ENCODE measurements around the gene SLC12A5. TPM values are rescaled to one million over a fixed set of nuclear protein-coding genes. Genes with fewer than 3 reads are reported as not detected.

SLC12A5 gene
- total RNA-seq, 4 donors from 2014 or later: not detected

DNA sequence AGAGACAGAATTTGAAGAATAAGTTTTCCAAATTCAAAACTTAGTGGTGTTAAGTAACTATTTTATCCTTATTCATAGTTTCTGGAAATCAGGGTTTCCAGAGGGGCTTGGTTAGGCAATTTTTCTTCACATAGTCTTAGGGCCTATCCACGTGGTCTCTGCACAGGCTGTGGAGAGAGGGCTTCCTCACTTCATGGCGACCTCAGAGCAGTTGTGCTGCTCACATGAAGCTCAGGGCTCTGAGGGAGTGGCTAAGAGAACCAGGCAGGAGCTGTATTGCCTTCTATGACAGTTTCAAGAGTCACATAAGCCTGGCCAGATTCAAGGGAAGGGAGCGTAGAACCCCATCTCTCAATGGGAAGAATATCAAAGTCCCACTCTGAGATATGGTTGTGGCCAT, 75.2 kb downstream of the SLC12A5 start:
- H3K27ac ChIP-seq: no peak overlapping the region
- no peaks in the 10 kb centered on the region for H3K4me1 ChIP-seq
- H3K9me3 ChIP-seq: no peaks in the 10 kb centered on the region
- TF ChIP-seq POLR2A (IDR thresholded peaks at IDR 0.05): no peak
- TF ChIP-seq, protein P1, sequence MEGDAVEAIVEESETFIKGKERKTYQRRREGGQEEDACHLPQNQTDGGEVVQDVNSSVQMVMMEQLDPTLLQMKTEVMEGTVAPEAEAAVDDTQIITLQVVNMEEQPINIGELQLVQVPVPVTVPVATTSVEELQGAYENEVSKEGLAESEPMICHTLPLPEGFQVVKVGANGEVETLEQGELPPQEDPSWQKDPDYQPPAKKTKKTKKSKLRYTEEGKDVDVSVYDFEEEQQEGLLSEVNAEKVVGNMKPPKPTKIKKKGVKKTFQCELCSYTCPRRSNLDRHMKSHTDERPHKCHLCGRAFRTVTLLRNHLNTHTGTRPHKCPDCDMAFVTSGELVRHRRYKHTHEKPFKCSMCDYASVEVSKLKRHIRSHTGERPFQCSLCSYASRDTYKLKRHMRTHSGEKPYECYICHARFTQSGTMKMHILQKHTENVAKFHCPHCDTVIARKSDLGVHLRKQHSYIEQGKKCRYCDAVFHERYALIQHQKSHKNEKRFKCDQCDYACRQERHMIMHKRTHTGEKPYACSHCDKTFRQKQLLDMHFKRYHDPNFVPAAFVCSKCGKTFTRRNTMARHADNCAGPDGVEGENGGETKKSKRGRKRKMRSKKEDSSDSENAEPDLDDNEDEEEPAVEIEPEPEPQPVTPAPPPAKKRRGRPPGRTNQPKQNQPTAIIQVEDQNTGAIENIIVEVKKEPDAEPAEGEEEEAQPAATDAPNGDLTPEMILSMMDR (IDR thresholded peaks at IDR 0.05 in 4 of 5, conservative IDR thresholded peaks at IDR 0.05 in 1 of 5): no peak
- in situ Hi-C loops (cut with MboI; ENCODE audit: low sequenced_read_pairs in 4 of 4): no loop called here
- no peaks in the 10 kb centered on the region for H3K36me3 ChIP-seq
- no peak for DNase-seq
- peaks cover 24 to 56% (median 43%) of the 10 kb centered on the region in 3 donors for H3K27me3 ChIP-seq
- intact Hi-C loops (cut with DNase I; ENCODE audit: low total_unique reads): no loop called here
- no peak overlapping the region for H3K4me3 ChIP-seq
- ATAC-seq: no peak

DNA sequence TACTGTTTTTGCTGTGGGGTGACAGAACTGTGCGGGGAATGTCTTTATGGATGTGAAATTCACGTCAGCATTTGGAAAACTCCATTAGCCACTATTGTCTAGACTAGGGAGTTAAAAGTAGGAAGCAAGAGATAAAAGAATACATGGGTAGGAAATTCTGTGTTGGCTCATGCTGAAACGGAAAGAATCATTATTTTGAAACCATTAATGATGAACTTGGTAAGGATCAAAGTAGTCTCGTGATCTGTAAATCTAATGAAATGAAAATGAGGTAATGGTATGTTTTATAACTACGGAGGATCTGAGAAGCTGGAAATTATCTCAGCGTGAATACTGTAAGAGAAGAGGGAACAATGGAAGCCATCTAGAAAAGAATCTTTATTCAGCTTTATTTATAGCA, 78.0 kb downstream of the SLC12A5 start:
- DNase-seq (no peak), ATAC-seq (no peak)
- Histone ChIP-seq H3K9me3 (no peaks in the 10 kb centered on the region), H3K27ac (no peak overlapping the region), H3K4me1 (no peaks in the 10 kb centered on the region), H3K4me3 (no peak overlapping the region), H3K27me3 (peaks cover 9 to 28% (median 22%) of the 10 kb centered on the region in 3 donors), H3K36me3 (no peaks in the 10 kb centered on the region)
- in situ Hi-C loops (cut with MboI; ENCODE audit: low sequenced_read_pairs in 4 of 4) (no loop called here), intact Hi-C loops (cut with DNase I; ENCODE audit: low total_unique reads) (no loop called here)
- no peak for TF ChIP-seq POLR2A (IDR thresholded peaks at IDR 0.05)
- TF ChIP-seq, protein P1 (IDR thresholded peaks at IDR 0.05 in 4 of 5, conservative IDR thresholded peaks at IDR 0.05 in 1 of 5): no peak

GRCh38 chr20:46108435-46108841, 79.4 kb downstream of the SLC12A5 start:
- Histone ChIP-seq H3K4me1 (no peaks in the 10 kb centered on the region), H3K4me3 (no peak overlapping the region), H3K27me3 (peaks cover 3 to 22% (median 8%) of the 10 kb centered on the region in 3 donors), H3K27ac (no peak overlapping the region), H3K36me3 (no peaks in the 10 kb centered on the region), H3K9me3 (no peaks in the 10 kb centered on the region)
- ATAC-seq (no peak), DNase-seq (no peak)
- TF ChIP-seq, protein P1 (IDR thresholded peaks at IDR 0.05 in 4 of 5, conservative IDR thresholded peaks at IDR 0.05 in 1 of 5): no peak
- TF ChIP-seq POLR2A (IDR thresholded peaks at IDR 0.05): no peak
- intact Hi-C loops (cut with DNase I; ENCODE audit: low total_unique reads): no loop called here
- in situ Hi-C loops (cut with MboI; ENCODE audit: low sequenced_read_pairs in 4 of 4): no loop called here

DNA sequence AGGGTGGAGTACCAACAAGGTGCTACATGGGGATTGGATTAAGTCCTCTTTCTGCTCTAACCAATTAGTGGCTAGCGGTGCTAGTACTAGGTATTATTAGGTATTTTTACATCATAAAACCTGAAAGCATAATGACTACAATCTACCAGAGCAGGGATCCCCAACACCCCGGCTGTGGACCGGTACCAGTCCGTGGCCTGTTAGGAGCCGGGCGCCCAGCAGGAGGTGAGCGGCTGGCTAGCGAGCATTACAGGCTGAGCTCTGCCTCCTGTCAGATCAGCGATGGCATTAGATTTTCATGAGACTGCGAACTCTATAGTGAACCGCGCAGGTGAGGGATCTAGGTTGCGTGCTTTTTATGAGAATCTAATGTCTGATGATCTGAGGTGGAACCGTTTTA, 80.0 kb downstream of the SLC12A5 start:
- intact Hi-C loops (cut with DNase I; ENCODE audit: low total_unique reads): no loop called here

More for the DNA sequence above, 80.0 kb downstream of the SLC12A5 start:
- ATAC-seq (no peak), DNase-seq (no peak)
- no peak overlapping the region for H3K27ac ChIP-seq
- no peak overlapping the region for H3K4me3 ChIP-seq
- H3K9me3 ChIP-seq: no peaks in the 10 kb centered on the region
- TF ChIP-seq, protein P1 (IDR thresholded peaks at IDR 0.05 in 4 of 5, conservative IDR thresholded peaks at IDR 0.05 in 1 of 5): no peak
- no peak for TF ChIP-seq POLR2A (IDR thresholded peaks at IDR 0.05)
- H3K27me3 ChIP-seq: peaks cover 3 to 19% (median 7%) of the 10 kb centered on the region in 3 donors
- no peaks in the 10 kb centered on the region for H3K36me3 ChIP-seq
- no peaks in the 10 kb centered on the region for H3K4me1 ChIP-seq
- in situ Hi-C loops (cut with MboI; ENCODE audit: low sequenced_read_pairs in 4 of 4): no loop called here

Other genes starting within 250 kb of the SLC12A5 start
- not detected for gene WFDC3, start 237.3 kb upstream of the SLC12A5 start, total RNA-seq
- 10 to 100 TPM; 26.1 to 41.9 (median 36.4) TPM for gene DNTTIP1, start 237.3 kb upstream of the SLC12A5 start, total RNA-seq
- under 1 TPM in 1 of 4 donors, not detected in 3; 0.84 TPM for gene UBE2C, start 216.6 kb upstream of the SLC12A5 start, total RNA-seq
- gene TNNC2, start 201.9 kb upstream of the SLC12A5 start, total RNA-seq: 1,000 to 10,000 TPM; 2,919 to 3,968 (median 3,006) TPM
- gene SNX21, start 195.4 kb upstream of the SLC12A5 start, total RNA-seq: 100 to 1,000 TPM in 2 of 4 donors, 10 to 100 TPM in 2; 35.8 to 114 (median 79.0) TPM
- gene ACOT8, start 171.8 kb upstream of the SLC12A5 start, total RNA-seq: 10 to 100 TPM; 32.3 to 66.2 (median 41.4) TPM
- gene ZSWIM3, start 171.6 kb upstream of the SLC12A5 start, total RNA-seq: 1 to 10 TPM; 1.3 to 3.3 (median 2.1) TPM
- 1 to 10 TPM; 5.7 to 8.5 (median 6.9) TPM for gene ZSWIM1, start 148.0 kb upstream of the SLC12A5 start, total RNA-seq
- 1 to 10 TPM in 2 of 4 donors, under 1 TPM in 1, not detected in 1; 0.71 to 4.1 (median 1.8) TPM for gene SPATA25, start 141.6 kb upstream of the SLC12A5 start, total RNA-seq
- 10 to 100 TPM in 2 of 4 donors, 1 to 10 TPM in 2; 4.9 to 24.1 (median 10.2) TPM for gene NEURL2, start 138.0 kb upstream of the SLC12A5 start, total RNA-seq
- gene CTSA, start 137.9 kb upstream of the SLC12A5 start, total RNA-seq: 10 to 100 TPM; 21.9 to 59.2 (median 46.2) TPM
- 10 to 100 TPM; 22.2 to 77.3 (median 37.3) TPM for gene PLTP, start 117.1 kb upstream of the SLC12A5 start, total RNA-seq
- gene PCIF1, start 94.5 kb upstream of the SLC12A5 start, total RNA-seq: 10 to 100 TPM; 32.1 to 51.2 (median 37.0) TPM
- gene ZNF335, start 57.0 kb upstream of the SLC12A5 start, total RNA-seq: 10 to 100 TPM in 3 of 4 donors, 1 to 10 TPM in 1; 8.3 to 19.1 (median 12.7) TPM
- 1 to 10 TPM in 1 of 4 donors, under 1 TPM in 3; 0.51 to 1.4 (median 0.67) TPM for gene MMP9, start 20.3 kb upstream of the SLC12A5 start, total RNA-seq
- 10 to 100 TPM; 14.7 to 21.5 (median 19.0) TPM for gene NCOA5, start 60.7 kb downstream of the SLC12A5 start, total RNA-seq
- gene CD40, start 89.1 kb downstream of the SLC12A5 start, total RNA-seq: 10 to 100 TPM in 1 of 4 donors, 1 to 10 TPM in 3; 7.2 to 13.0 (median 8.2) TPM

Measured in gastrocnemius medialis (tissue), 4 donors.